HG03469 (cell line): ENCODE data around the gene PAPLN.

ENCODE experiments used
- ATAC-seq: cut with Tn5 transposase; IDR thresholded peaks from one replicate; pipeline ENCODE4 v1.9.1; 2021; ENCODE audit warnings: mild to moderate bottlenecking, moderate library complexity, moderate number of reproducible peaks; ENCODE audit not compliant: unreplicated experiment

Gene PAPLN

GRCh38 chr14:73231981-73232851, 5.1 kb upstream of the PAPLN start:
- no peak for ATAC-seq

- no peak for ATAC-seq
These were observed 4.3 kb upstream of the PAPLN start for GRCh38 chr14:73232984-73233383.

- no peak for ATAC-seq
These were observed 3.7 kb upstream of the PAPLN start for GRCh38 chr14:73233564-73233963.

- no peak for ATAC-seq
These were observed 3.3 kb upstream of the PAPLN start for GRCh38 chr14:73234029-73234428.

GRCh38 chr14:73234586-73235394, 2.5 kb upstream of the PAPLN start:
- ATAC-seq: no peak

- ATAC-seq: no peak
These were observed 1.7 kb upstream of the PAPLN start for GRCh38 chr14:73235531-73236155.

- no peak for ATAC-seq
These were observed 1.1 kb upstream of the PAPLN start for GRCh38 chr14:73236157-73236556.

GRCh38 chr14:73236752-73237218, 521 bp upstream of the PAPLN start:
- no peak for ATAC-seq

GRCh38 chr14:73237786-73238423, 599 bp downstream of the PAPLN start:
- ATAC-seq: no peak

- no peak for ATAC-seq
These were observed 1.1 kb downstream of the PAPLN start for GRCh38 chr14:73238424-73238852.

- no peak for ATAC-seq
These were observed 1.6 kb downstream of the PAPLN start for GRCh38 chr14:73238941-73239340.

- no peak for ATAC-seq
These were observed 2.3 kb downstream of the PAPLN start for GRCh38 chr14:73239393-73240241.

GRCh38 chr14:73240816-73241480, 3.6 kb downstream of the PAPLN start:
- ATAC-seq: no peak

- ATAC-seq: no peak
These were observed 4.3 kb downstream of the PAPLN start for GRCh38 chr14:73241481-73242165.

- ATAC-seq: no peak
These were observed 5.1 kb downstream of the PAPLN start for GRCh38 chr14:73242357-73242901.

- ATAC-seq: no peak
These were observed 6.0 kb downstream of the PAPLN start for GRCh38 chr14:73243341-73243740.

GRCh38 chr14:73243748-73244147, 6.4 kb downstream of the PAPLN start:
- ATAC-seq: no peak

GRCh38 chr14:73244541-73245290, 7.4 kb downstream of the PAPLN start:
- ATAC-seq: no peak
